Limb (tissue), 2 donors: ENCODE results near the gene ALG11.
"Not testable (repeated sequence)": the region's sequence is repeated elsewhere in the genome, so short reads cannot be mapped to it uniquely, and the experiment has no call there.

ENCODE experiments used
- DNase-seq, 2 donors: peaks; one replicate each; pipeline ENCODE4 v3.0.0-alpha.2; 2016; ENCODE audit errors: extremely low spot score in 2 of 2

Gene ALG11

GRCh38 chr13:52026246-52026626 lies 14.0 kb downstream of the ALG11 start:
- no peak for DNase-seq

GRCh38 chr13:52027832-52028231 lies 15.6 kb downstream of the ALG11 start:
- DNase-seq, result no peak

GRCh38 chr13:52029569-52029968 lies 17.4 kb downstream of the ALG11 start:
- no peak for DNase-seq

- not testable (repeated sequence) for DNase-seq
Measured at GRCh38 chr13:52030401-52030800, 18.2 kb downstream of the ALG11 start.

- DNase-seq, result no peak
Measured at GRCh38 chr13:52033039-52033438, 20.8 kb downstream of the ALG11 start.

- no peak for DNase-seq
Measured at GRCh38 chr13:52034616-52035226, 22.5 kb downstream of the ALG11 start.

GRCh38 chr13:52036037-52036436 lies 23.8 kb downstream of the ALG11 start:
- no peak for DNase-seq

- DNase-seq, result no peak
Measured at GRCh38 chr13:52043675-52044074, 31.5 kb downstream of the ALG11 start.

GRCh38 chr13:52047463-52047862 lies 35.3 kb downstream of the ALG11 start:
- no peak for DNase-seq

GRCh38 chr13:52048516-52048915 lies 36.3 kb downstream of the ALG11 start:
- DNase-seq, result no peak

- no peak for DNase-seq
Measured at GRCh38 chr13:52051400-52051799, 39.2 kb downstream of the ALG11 start.

GRCh38 chr13:52053460-52053859 lies 41.3 kb downstream of the ALG11 start:
- DNase-seq, result no peak

- DNase-seq, result not testable (repeated sequence)
Measured at GRCh38 chr13:52061064-52061463, 48.9 kb downstream of the ALG11 start.

- no peak for DNase-seq
Measured at GRCh38 chr13:52061587-52061986, 49.4 kb downstream of the ALG11 start.

- no peak for DNase-seq
Measured at GRCh38 chr13:52067237-52067636, 55.0 kb downstream of the ALG11 start.

GRCh38 chr13:52070929-52071523 lies 58.8 kb downstream of the ALG11 start:
- no peak for DNase-seq
